Measurements from ENCODE around the gene RANBP1.

RANBP1 gene

GRCh38 chr22:20153945-20154344, 38.0 kb downstream of the RANBP1 start:
- no peak for TF ChIP-seq TARDBP (IDR thresholded peaks at IDR 0.05)
- no peak for TF ChIP-seq FOXK2 (IDR thresholded peaks at IDR 0.05)
- TF ChIP-seq ARNT (IDR thresholded peaks at IDR 0.05) = no peak
- no peak for TF ChIP-seq L3MBTL2 (conservative IDR thresholded peaks at IDR 0.05)
- no peak for TF ChIP-seq ZNF384 (IDR thresholded peaks at IDR 0.05)
- TF ChIP-seq FOXA1 (IDR thresholded peaks at IDR 0.05) = no peak
- no peak for TF ChIP-seq ELF4 (IDR thresholded peaks at IDR 0.05)
- no peak for TF ChIP-seq FOXM1 (IDR thresholded peaks at IDR 0.05; ENCODE audit: borderline replicate concordance)
- no peak for TF ChIP-seq NFRKB (IDR thresholded peaks at IDR 0.05)
- TF ChIP-seq LEF1 (IDR thresholded peaks at IDR 0.05; ENCODE audit: borderline replicate concordance) = no peak
- no peak for TF ChIP-seq SUZ12 (IDR thresholded peaks at IDR 0.05)
- no peak for TF ChIP-seq CTBP1 (IDR thresholded peaks at IDR 0.05; ENCODE audit: borderline replicate concordance)
- TF ChIP-seq HDGF (IDR thresholded peaks at IDR 0.05; ENCODE audit: borderline replicate concordance) = no peak
- no peak for TF ChIP-seq SP1 (IDR thresholded peaks at IDR 0.05)
- TF ChIP-seq BHLHE40 (IDR thresholded peaks at IDR 0.05; ENCODE audit: borderline replicate concordance) = no peak
- TF ChIP-seq PKNOX1 (IDR thresholded peaks at IDR 0.05) = no peak
- no peak for DNase-seq (ENCODE audit: extremely low spot score)
- POLR2A ChIA-PET = no interaction called here
- CTCF ChIA-PET = interaction anchor here (0.6 to 1.6 kb wide), 3 partner anchors 84 to 131 kb away, joined by 3 to 5 read pairs (median 3); no protein-coding TSS in a partner anchor

GRCh38 chr22:20154602-20155187, 38.8 kb downstream of the RANBP1 start:
- ChIA-PET CTCF (interaction anchor here (1.6 kb wide), 1 partner anchor 84 kb away, joined by 5 read pairs; no protein-coding TSS in a partner anchor), POLR2A (no interaction called here)
- no peak for DNase-seq (ENCODE audit: extremely low spot score)
- TF ChIP-seq TARDBP (IDR thresholded peaks at IDR 0.05) (no peak), SUZ12 (IDR thresholded peaks at IDR 0.05) (no peak), L3MBTL2 (conservative IDR thresholded peaks at IDR 0.05) (no peak), ELF4 (IDR thresholded peaks at IDR 0.05) (no peak), CTBP1 (IDR thresholded peaks at IDR 0.05; ENCODE audit: borderline replicate concordance) (no peak), LEF1 (IDR thresholded peaks at IDR 0.05; ENCODE audit: borderline replicate concordance) (no peak), ARNT (IDR thresholded peaks at IDR 0.05) (no peak), SP1 (IDR thresholded peaks at IDR 0.05) (no peak), PKNOX1 (IDR thresholded peaks at IDR 0.05) (no peak), NFRKB (IDR thresholded peaks at IDR 0.05) (no peak), FOXA1 (IDR thresholded peaks at IDR 0.05) (no peak), HDGF (IDR thresholded peaks at IDR 0.05; ENCODE audit: borderline replicate concordance) (no peak), FOXM1 (IDR thresholded peaks at IDR 0.05; ENCODE audit: borderline replicate concordance) (no peak), ZNF384 (IDR thresholded peaks at IDR 0.05) (no peak), BHLHE40 (IDR thresholded peaks at IDR 0.05; ENCODE audit: borderline replicate concordance) (no peak), FOXK2 (IDR thresholded peaks at IDR 0.05) (no peak)

- no peak for DNase-seq (ENCODE audit: extremely low spot score)
- ChIA-PET POLR2A (no interaction called here), CTCF (interaction anchor here (0.7 kb wide), 1 partner anchor 81 kb away, joined by 3 read pairs; no protein-coding TSS in a partner anchor)
- TF ChIP-seq PKNOX1 (IDR thresholded peaks at IDR 0.05) (no peak), SP1 (IDR thresholded peaks at IDR 0.05) (no peak), BHLHE40 (IDR thresholded peaks at IDR 0.05; ENCODE audit: borderline replicate concordance) (no peak), LEF1 (IDR thresholded peaks at IDR 0.05; ENCODE audit: borderline replicate concordance) (no peak), TARDBP (IDR thresholded peaks at IDR 0.05) (no peak), FOXM1 (IDR thresholded peaks at IDR 0.05; ENCODE audit: borderline replicate concordance) (no peak), L3MBTL2 (conservative IDR thresholded peaks at IDR 0.05) (no peak), ARNT (IDR thresholded peaks at IDR 0.05) (no peak), HDGF (IDR thresholded peaks at IDR 0.05; ENCODE audit: borderline replicate concordance) (no peak), ELF4 (IDR thresholded peaks at IDR 0.05) (no peak), FOXK2 (IDR thresholded peaks at IDR 0.05) (no peak), FOXA1 (IDR thresholded peaks at IDR 0.05) (no peak), CTBP1 (IDR thresholded peaks at IDR 0.05; ENCODE audit: borderline replicate concordance) (no peak), NFRKB (IDR thresholded peaks at IDR 0.05) (no peak), SUZ12 (IDR thresholded peaks at IDR 0.05) (no peak), ZNF384 (IDR thresholded peaks at IDR 0.05) (no peak)
Measured at GRCh38 chr22:20155330-20156041, 39.6 kb downstream of the RANBP1 start.

GRCh38 chr22:20156042-20156389, 40.1 kb downstream of the RANBP1 start:
- POLR2A ChIA-PET = no interaction called here
- DNase-seq (ENCODE audit: extremely low spot score) = no peak
- no peak for TF ChIP-seq ELF4 (IDR thresholded peaks at IDR 0.05)
- CTCF ChIA-PET = interaction anchor here (0.7 kb wide), 1 partner anchor 80 kb away, joined by 3 read pairs; no protein-coding TSS in a partner anchor

GRCh38 chr22:20156611-20157429, 40.9 kb downstream of the RANBP1 start:
- POLR2A ChIA-PET = interaction anchor here (0.7 to 1.1 kb wide), 2 partner anchors 82 to 163 kb away, joined by 3 to 7 read pairs; partner anchors contain the start of gene DGCR6L
- CTCF ChIA-PET = interaction anchor here (0.5 to 2.0 kb wide), 8 partner anchors 35 to 828 kb away, joined by 3 to 27 read pairs (median 4); no protein-coding TSS in a partner anchor
- TF ChIP-seq FOXM1 (IDR thresholded peaks at IDR 0.05; ENCODE audit: borderline replicate concordance) (no peak; the same call in 1 of the 2 replicates), FOXA1 (IDR thresholded peaks at IDR 0.05) (no peak), ARNT (IDR thresholded peaks at IDR 0.05) (0 out of 2 replicates have a peak, but pooled peaks have one; percentile 26), PKNOX1 (IDR thresholded peaks at IDR 0.05) (no peak), TARDBP (IDR thresholded peaks at IDR 0.05) (no peak), NFRKB (IDR thresholded peaks at IDR 0.05) (no peak), ZNF384 (IDR thresholded peaks at IDR 0.05) (no peak), SUZ12 (IDR thresholded peaks at IDR 0.05) (no peak)
- DNase-seq (ENCODE audit: extremely low spot score) = peak; percentile 94

Data from HEK293T (cell line).